Spinal cord (tissue), 10 donors: ENCODE measurements around the gene EIF3I. TPM values are rescaled to one million over a fixed set of nuclear protein-coding genes. Genes with fewer than 3 reads are reported as not detected.

ENCODE experiments used
- DNase-seq, 6 donors: peaks; one replicate each; pipeline versions ENCODE4 v3.0.0 to v3.0.0-alpha.2; 2013 to 2015; ENCODE audit warnings: low spot score in 6 of 6, low read depth in 4 of 6
- H3K27ac ChIP-seq: one replicate; pipeline ENCODE4 v1.5.1; 2013; ENCODE audit warnings: low read depth, low read length, control low read depth
- H3K27me3 ChIP-seq: one replicate; pipeline ENCODE4 v1.6.1; 2013; ENCODE audit warnings: low read length; ENCODE audit not compliant: control insufficient read depth, insufficient read depth
- H3K36me3 ChIP-seq: one replicate; pipeline ENCODE4 v1.6.1; 2013; ENCODE audit warnings: low read length; ENCODE audit not compliant: control insufficient read depth, insufficient read depth
- H3K4me1 ChIP-seq: one replicate; pipeline ENCODE4 v1.6.1; 2013; ENCODE audit warnings: low read length; ENCODE audit not compliant: control insufficient read depth, insufficient read depth
- H3K4me3 ChIP-seq: one replicate; pipeline ENCODE4 v1.5.1; 2013; ENCODE audit warnings: low read depth, low read length, control low read depth
- H3K9me3 ChIP-seq: one replicate; pipeline ENCODE4 v1.6.1; 2013; ENCODE audit warnings: low read length; ENCODE audit not compliant: control insufficient read depth, insufficient read depth
- WGBS: methylation state at CpG from one replicate; pipeline ENCODE4 v1.1.5; 2013; ENCODE audit warnings: missing lambda C conversion rate; ENCODE audit not compliant: insufficient coverage; 5-methylcytosine and 5-hydroxymethylcytosine counted together
- long read RNA-seq, 4 donors: transcript quantifications; one replicate each; lab custom pipeline, GENCODE V29; 2026
- polyA plus RNA-seq, 2 donors: library from polyadenylated mRNA; unstranded; fragments of 120-200 nt; gene quantifications; one replicate each; pipeline ENCODE4 v1.2.1, GENCODE V29; 2013; ENCODE audit not compliant: insufficient read length in 2 of 2
- total RNA-seq, 2 donors: library from RNA; depleted of rRNA in 1 of 2; stranded (reverse); fragments of 120-200 nt in 1 of 2; fragments of >200 nt in 1 of 2; gene quantifications; one replicate each; pipeline versions ENCODE4 v1.2.3 to v1.2.4, GENCODE V29; 2013 to 2014
- donor health status: healthy.

EIF3I gene
- 100 to 1,000 TPM in 1 of 2 donors, 10 to 100 TPM in 1; 94.9 to 185 TPM for total RNA-seq
- 100 to 1,000 TPM; 162 to 171 TPM for polyA plus RNA-seq
- long read RNA-seq, donor 1, transcript EIF3I-202 (11 exons, 1,458 nt): major isoform, 30 of 35 reads
- long read RNA-seq, donor 1, partial matches to known transcripts: 5 of 35 reads
- long read RNA-seq, donor 1, other reads (novel, unspliced or antisense): 0 of 35 reads
- long read RNA-seq, donor 2, transcript EIF3I-202 (11 exons, 1,458 nt): major isoform, 17 of 30 reads
- long read RNA-seq, donor 2, partial matches to known transcripts: 13 of 30 reads
- long read RNA-seq, donor 2, other reads (novel, unspliced or antisense): 0 of 30 reads
- long read RNA-seq, donor 3, transcript EIF3I-202 (11 exons, 1,458 nt): major isoform, 15 of 26 reads
- long read RNA-seq, donor 3, partial matches to known transcripts: 10 of 26 reads
- long read RNA-seq, donor 3, other reads (novel, unspliced or antisense): 0 of 26 reads
- long read RNA-seq, donor 4, transcript EIF3I-202 (11 exons, 1,458 nt): major isoform, 40 of 71 reads
- long read RNA-seq, donor 4, partial matches to known transcripts: 31 of 71 reads
- long read RNA-seq, donor 4, other reads (novel, unspliced or antisense): 0 of 71 reads

DNA sequence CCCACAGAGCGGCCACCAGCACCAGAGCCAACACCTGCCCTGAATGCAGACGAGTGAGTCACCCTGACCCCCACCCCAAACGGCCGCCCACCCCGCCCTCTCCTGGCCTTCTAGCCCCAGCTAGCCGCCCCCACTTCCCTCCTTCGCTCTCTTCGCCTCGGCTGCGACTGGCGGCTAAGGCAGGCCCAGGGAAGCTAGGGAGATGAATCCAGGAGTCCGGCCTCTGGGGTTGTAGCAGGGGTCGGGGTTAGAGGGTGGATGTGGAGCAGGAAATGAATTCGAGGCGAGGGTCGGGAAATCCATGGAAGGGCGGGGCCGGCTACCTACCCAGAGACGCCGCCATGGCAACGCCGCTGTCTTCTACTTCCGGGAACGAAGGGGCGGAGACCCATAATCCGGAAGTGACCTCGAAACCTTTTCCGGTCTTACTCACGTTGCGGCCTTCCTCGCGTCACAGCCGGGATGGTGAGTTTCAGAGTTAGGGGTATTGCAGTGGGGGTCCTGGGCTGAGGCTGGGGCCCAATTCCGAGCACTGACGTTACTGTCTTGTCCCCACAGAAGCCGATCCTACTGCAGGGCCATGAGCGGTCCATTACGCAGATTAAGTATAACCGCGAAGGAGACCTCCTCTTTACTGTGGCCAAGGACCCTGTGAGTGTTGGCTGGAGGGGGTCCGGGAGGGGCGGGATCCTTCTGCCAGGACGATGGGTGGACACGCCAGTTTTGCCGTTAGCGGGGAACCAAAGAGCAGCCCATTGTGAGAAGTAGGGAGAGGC lies at the start of gene EIF3I, which contains the start of gene TMEM234:
Gene EIF3I, plus strand, starts transcription at position 428 of the 776 bp plus-strand sequence. Its CDS starts 35 bp downstream, at position 463.
Gene TMEM234, minus strand, starts transcription at position 374 of the 776 bp plus-strand sequence. Its CDS starts 31 bp downstream, at position 343.
- peaks cover 24% of the 10 kb centered on the region for H3K4me1 ChIP-seq
- H3K27me3 ChIP-seq: no peaks in the 10 kb centered on the region
- under 1% methylated on average over 37 of the region's 46 CpGs for WGBS
- H3K36me3 ChIP-seq: peaks cover 44% of the 10 kb centered on the region
- DNase-seq: peak in 5 of 6 donors; percentile 89 to 98 (median 91)
- no peaks in the 10 kb centered on the region for H3K9me3 ChIP-seq
- peak within 1 kb of the TSS; percentile 67 for H3K27ac ChIP-seq
- H3K4me3 ChIP-seq: peak within 1 kb of the TSS; percentile 71

DNA sequence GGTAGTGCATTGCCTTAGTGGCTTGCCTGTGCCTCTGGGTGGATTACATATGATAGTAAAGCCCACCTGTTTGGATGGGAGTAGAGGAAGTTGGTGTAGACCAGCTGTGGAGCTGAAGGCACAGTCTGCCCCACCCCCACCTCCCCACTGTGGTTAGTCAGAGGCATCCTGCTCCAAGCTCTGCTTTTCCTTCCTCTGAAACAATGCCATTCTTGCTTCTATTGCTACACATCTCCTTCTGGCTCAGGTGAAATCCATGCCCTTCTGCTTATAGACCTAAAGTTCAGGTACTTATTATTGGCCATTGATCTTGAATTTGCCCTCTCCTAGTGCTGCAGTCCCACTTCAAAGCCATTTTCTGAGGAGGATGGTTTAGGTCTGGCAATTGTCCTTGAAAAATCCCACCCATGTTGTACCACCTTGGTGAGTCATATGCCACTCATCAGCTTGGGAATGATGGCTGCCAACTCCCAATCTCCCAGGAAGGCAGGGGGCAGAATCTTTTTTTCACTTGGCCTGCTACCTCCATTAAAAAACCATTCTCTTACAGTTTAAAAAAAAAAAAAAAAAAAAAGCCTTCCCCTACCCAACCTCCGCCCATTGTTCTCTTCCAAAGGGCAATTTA lies 49.5 kb upstream of the EIF3I start:
- WGBS: no CpG with 5 or more reads among the region's 1 CpG

DNA sequence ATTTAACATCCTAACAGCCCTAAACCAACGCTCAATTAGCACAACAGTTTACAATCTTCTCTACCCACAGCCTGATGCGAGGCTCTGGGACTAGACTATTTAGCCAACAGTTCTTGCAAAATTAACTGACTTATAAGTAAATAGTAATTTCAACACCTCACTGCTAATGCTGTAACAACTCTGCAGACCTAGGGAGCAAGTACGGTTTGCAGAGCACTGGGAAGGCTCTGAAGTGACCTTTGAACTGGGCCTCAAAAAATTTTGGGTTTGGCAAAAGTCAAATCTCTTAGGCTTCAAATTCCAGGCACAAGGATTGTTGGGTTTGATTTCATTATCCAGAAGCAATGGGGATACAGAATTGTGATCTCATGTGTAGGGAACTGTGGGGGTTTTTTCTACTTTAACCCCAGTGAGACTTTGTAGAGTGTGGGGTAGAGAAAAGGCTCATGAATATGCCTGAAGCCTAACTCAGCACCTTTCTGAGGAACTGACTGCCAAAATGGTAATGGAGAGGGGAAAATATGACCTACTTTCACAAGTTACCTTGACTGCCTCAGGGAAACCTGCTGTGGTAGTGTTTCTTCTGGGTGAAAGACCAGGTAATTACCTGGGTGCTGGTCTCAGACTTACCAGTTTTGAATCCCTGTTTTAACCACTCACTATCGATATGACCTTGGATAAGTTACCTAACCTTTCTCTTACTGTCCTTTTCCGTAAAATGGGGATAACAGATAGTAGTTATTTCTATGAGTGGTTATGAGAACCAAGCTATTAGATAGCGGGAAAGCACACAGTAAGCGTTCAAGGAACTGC lies 43.6 kb upstream of the EIF3I start:
- no peak for DNase-seq
- H3K4me1 ChIP-seq: peaks cover 27% of the 10 kb centered on the region
- H3K27ac ChIP-seq: peak overlapping the region; percentile 97
- peaks cover 36% of the 10 kb centered on the region for H3K36me3 ChIP-seq
- H3K27me3 ChIP-seq: no peaks in the 10 kb centered on the region
- peak overlapping the region; percentile 87 for H3K4me3 ChIP-seq
- H3K9me3 ChIP-seq: no peaks in the 10 kb centered on the region
- WGBS: 63% methylated on average over 3 of the region's 7 CpGs

More for the DNA sequence above, 49.5 kb upstream of the EIF3I start:
- DNase-seq: no peak
- Histone ChIP-seq H3K9me3 (no peaks in the 10 kb centered on the region), H3K27ac (no peak overlapping the region), H3K4me1 (no peaks in the 10 kb centered on the region), H3K36me3 (peaks cover 48% of the 10 kb centered on the region), H3K27me3 (no peaks in the 10 kb centered on the region), H3K4me3 (no peak overlapping the region)

DNA sequence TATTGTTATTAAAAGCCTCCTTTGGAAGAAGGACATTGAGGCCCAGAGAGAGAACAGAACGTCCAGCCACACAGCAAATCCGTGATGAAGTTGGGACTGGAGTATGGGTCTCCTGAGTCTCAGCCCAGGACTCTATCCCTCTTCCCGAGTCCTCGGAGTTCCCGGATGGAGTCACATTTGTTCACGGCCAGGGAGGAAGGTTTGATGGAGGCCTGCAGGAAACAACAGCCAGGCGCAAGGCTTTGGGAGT lies 43.1 kb upstream of the EIF3I start:
- Histone ChIP-seq H3K27me3 (no peaks in the 10 kb centered on the region), H3K36me3 (peaks cover 37% of the 10 kb centered on the region), H3K4me3 (peak overlapping the region; percentile 87), H3K27ac (peak overlapping the region; percentile 97), H3K4me1 (peaks cover 27% of the 10 kb centered on the region), H3K9me3 (no peaks in the 10 kb centered on the region)
- no peak for DNase-seq
- 12% methylated on average over 4 of the region's 7 CpGs for WGBS

DNA sequence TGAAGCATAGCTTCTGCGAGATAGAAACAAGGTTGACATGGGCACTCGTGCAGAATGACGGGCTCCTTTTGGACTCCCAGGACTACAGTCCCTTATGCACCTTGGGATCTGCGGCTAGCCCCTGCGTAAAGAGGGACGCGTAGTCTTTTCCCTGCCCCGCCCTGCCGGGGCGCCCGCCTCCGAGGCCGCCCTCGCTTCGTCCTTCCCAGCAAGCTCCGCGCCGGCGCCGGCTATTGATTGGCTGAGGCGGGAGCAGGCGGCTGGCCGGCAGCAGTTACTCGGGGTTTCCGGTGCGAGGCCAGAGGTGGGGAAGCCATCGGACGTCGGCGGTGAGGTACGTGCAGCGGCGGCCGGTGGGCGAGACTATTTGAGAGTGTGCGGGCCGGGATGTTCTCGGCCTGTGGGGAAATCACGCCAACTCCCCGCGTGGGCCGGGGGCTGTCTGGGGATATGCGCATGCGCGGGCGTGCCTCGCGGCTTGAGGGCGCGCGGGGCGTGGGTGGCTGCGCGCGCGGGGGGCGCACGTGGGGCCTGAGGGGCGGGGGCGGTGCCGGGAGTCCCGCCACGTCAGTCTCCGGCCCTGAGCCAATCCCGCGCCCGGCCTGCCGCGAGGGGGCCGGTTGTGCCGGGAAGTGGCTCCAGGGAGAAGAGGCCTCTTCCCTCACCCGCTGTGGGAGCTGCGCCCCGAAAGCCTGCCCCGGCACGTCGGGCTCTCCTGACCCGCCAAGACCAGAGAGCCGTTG lies 42.6 kb upstream of the EIF3I start, which contains the start of gene TXLNA:
Gene TXLNA, plus strand, starts transcription at position 233 of the 743 bp plus-strand sequence. CDS start 671 bp downstream, outside the sequence.
- DNase-seq: peak; percentile 81 to 97 (median 88)
- peak within 1 kb of the TSS; percentile 87 for H3K4me3 ChIP-seq
- no peaks in the 10 kb centered on the region for H3K27me3 ChIP-seq
- WGBS: 0% methylated on average over 78 of the region's 79 CpGs
- peaks cover 40% of the 10 kb centered on the region for H3K36me3 ChIP-seq
- H3K4me1 ChIP-seq: peaks cover 27% of the 10 kb centered on the region
- H3K9me3 ChIP-seq: no peaks in the 10 kb centered on the region
- peak within 1 kb of the TSS; percentile 97 for H3K27ac ChIP-seq

DNA sequence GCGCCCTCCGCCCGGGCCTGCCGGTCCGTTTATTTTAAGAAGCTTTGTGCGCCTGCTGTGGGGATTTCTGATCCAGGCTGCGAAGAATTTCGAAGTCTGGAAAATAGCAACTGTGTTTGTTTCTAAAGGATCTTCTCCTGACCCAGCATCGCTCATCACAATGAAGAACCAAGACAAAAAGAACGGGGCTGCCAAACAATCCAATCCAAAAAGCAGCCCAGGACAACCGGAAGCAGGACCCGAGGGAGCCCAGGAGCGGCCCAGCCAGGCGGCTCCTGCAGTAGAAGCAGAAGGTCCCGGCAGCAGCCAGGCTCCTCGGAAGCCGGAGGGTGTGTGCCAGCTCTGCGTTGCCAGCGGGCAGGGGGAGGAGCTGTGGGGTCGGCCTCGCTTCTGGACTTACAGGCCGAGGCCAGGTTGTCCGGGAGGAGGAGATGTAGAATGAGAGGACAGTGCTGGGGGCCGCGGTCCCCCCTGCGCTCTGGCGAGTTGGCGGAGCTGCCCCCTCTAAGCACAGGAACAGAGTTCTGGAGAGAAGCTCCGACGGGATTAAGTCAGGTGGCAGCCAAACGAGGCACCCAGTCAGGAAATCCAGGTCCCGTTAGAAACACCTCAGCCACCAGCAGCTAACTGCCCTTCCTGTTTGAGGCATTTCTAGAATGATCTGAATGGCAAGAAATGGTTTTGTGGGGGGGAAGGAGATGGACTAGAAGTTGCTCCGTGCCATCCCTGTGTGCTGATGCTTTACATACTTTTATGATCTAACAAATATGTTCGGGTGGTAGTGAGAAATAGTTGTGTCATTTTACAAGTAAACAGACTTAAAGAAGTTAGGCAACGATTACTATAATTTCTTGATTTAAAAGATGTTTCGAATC lies 41.8 kb upstream of the EIF3I start:
- H3K36me3 ChIP-seq: peaks cover 37% of the 10 kb centered on the region
- H3K4me3 ChIP-seq: peak overlapping the region; percentile 87
- no peaks in the 10 kb centered on the region for H3K27me3 ChIP-seq
- H3K27ac ChIP-seq: peak overlapping the region; percentile 97
- peak in 2 of 6 donors; percentile 15 to 63 for DNase-seq
- no peaks in the 10 kb centered on the region for H3K9me3 ChIP-seq
- under 1% methylated on average over 23 of the region's 36 CpGs for WGBS
- H3K4me1 ChIP-seq: peaks cover 27% of the 10 kb centered on the region

DNA sequence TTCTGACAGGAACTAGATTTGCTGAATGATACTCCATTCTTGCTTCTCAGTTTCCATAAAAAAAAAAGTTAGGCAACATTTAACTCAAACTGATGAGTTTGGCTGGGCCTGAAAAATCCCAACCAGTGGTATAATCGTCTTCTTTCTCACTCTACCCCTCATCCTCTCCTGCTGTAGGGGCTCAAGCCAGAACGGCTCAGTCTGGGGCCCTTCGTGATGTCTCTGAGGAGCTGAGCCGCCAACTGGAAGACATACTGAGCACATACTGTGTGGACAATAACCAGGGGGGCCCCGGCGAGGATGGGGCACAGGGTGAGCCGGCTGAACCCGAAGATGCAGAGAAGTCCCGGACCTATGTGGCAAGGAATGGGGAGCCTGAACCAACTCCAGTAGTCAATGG lies 41.1 kb upstream of the EIF3I start:
- H3K9me3 ChIP-seq: no peaks in the 10 kb centered on the region
- H3K27me3 ChIP-seq: no peaks in the 10 kb centered on the region
- H3K36me3 ChIP-seq: peaks cover 43% of the 10 kb centered on the region
- H3K4me1 ChIP-seq: peaks cover 27% of the 10 kb centered on the region
- DNase-seq: no peak
- H3K4me3 ChIP-seq: peak overlapping the region; percentile 87
- 83% methylated on average over 9 of the region's 9 CpGs for WGBS
- peak overlapping the region; percentile 97 for H3K27ac ChIP-seq

DNA sequence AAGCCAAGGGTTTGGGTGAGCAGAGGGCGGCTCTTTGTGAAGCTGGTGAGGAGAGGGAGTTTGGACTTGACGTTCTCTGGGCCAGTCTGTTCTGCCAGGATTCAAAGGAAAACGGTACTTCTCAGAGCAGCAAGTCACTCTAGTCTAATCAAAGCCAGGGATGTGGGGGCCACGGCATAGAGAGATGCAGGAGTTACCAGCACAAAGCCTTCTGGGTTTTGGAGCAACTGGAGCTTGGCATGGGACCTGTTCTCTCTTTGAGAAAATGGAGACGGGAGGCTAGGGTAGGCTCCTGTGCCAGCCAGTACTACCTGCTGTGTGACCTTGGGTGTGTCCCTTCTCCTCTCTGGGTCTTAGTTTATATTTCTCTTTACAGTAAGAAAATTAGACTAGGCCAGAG lies 40.6 kb upstream of the EIF3I start:
- H3K27me3 ChIP-seq: no peaks in the 10 kb centered on the region
- H3K36me3 ChIP-seq: peaks cover 48% of the 10 kb centered on the region
- H3K9me3 ChIP-seq: no peaks in the 10 kb centered on the region
- H3K4me1 ChIP-seq: peaks cover 27% of the 10 kb centered on the region
- H3K4me3 ChIP-seq: no peak overlapping the region
- 94% methylated on average over 4 of the region's 5 CpGs for WGBS
- DNase-seq: no peak
- no peak overlapping the region for H3K27ac ChIP-seq
